ENCODE measurements around the gene CCDC88B. TPM values are rescaled to one million over a fixed set of nuclear protein-coding genes. Genes with fewer than 3 reads are reported as not detected.
A peak's percentile ranks its signal among the peaks of the same experiment; 100 is the strongest.

The CCDC88B gene
- total RNA-seq, 1 experiment from 2014 or later: 14.7 TPM

GRCh38 chr11:64303109-64304031 is 36.6 kb upstream of the CCDC88B start:
- ChIA-PET POLR2A (interaction anchor here (0.6 to 5.5 kb wide), 12 partner anchors 14 to 118 kb away, joined by 3 to 30 read pairs (median 4); partner anchors contain the start of genes PPP1R14B, PRDX5, STIP1 and TRMT112), RAD21 (ENCODE audit: low non-redundant PET in 1 of 2, low total read pairs in 2 of 2, uncharacterized antibody in 2 of 2, unreplicated experiment in 2 of 2) (interaction anchor here (0.7 to 2.5 kb wide), 6 partner anchors 29 to 99 kb away, joined by 3 to 7 read pairs (median 4); no protein-coding TSS in a partner anchor), CTCF (interaction anchor here (1.0 to 5.8 kb wide), 19 partner anchors 10 to 385 kb away, joined by 3 to 80 read pairs (median 5); partner anchors contain the start of genes BAD, FERMT3, FKBP2 and GPR137)
- H3K4me2 ChIP-seq (ENCODE audit: low read length): peak overlapping the region; percentile 84
- DNase-seq (ENCODE audit: low read depth, low spot score) (no peak), ATAC-seq (no peak)
- intact Hi-C loops (cut with micrococcal nuclease): loop anchor here (1.0 to 5.0 kb wide), 5 partner anchors 52 to 116 kb away; partner anchors contain the start of genes FKBP2, PLCB3 and STIP1
- H3K9me2 ChIP-seq (ENCODE audit: insufficient read depth): no peaks in the 10 kb centered on the region
- TF ChIP-seq JUND (IDR thresholded peaks at IDR 0.05): no peak
- no peak for TF ChIP-seq CBX3 (IDR thresholded peaks at IDR 0.05; ENCODE audit: low read depth)
- TF ChIP-seq ZFX (IDR thresholded peaks at IDR 0.05): no peak
- TF ChIP-seq MAX (IDR thresholded peaks at IDR 0.05): no peak
- no peak for TF ChIP-seq CTCF (IDR thresholded peaks at IDR 0.05 in 2 of 3, conservative IDR thresholded peaks at IDR 0.05 in 1 of 3; ENCODE audit: borderline replicate concordance in 1 of 3, insufficient read depth in 1 of 3, low read depth in 2 of 3, low read length in 2 of 3)
- TF ChIP-seq SRF (IDR thresholded peaks at IDR 0.05; ENCODE audit: low read depth): no peak
- no peak for TF ChIP-seq ZBTB33 (IDR thresholded peaks at IDR 0.05; ENCODE audit: extremely low read depth, insufficient replicate concordance, low read length)
- no peak for TF ChIP-seq FOSL1 (IDR thresholded peaks at IDR 0.05; ENCODE audit: low read depth)
- no peak for TF ChIP-seq SP1 (IDR thresholded peaks at IDR 0.05; ENCODE audit: low read depth)
- H3K27ac ChIP-seq (ENCODE audit: low read depth, low read length): peak overlapping the region; percentile 99
- no peaks in the 10 kb centered on the region for H3K27me3 ChIP-seq (ENCODE audit: insufficient read depth, low read length)
- no TSS peak for BruUV-seq (replicated peaks)
- no peaks in the 10 kb centered on the region for H3K9me3 ChIP-seq (ENCODE audit: control insufficient read depth in 1 of 2, insufficient read depth in 1 of 2, low read depth in 1 of 2, low read length in 2 of 2)
- H3K79me2 ChIP-seq (ENCODE audit: insufficient read depth, low read length): peaks cover 23% of the 10 kb centered on the region
- H2AFZ ChIP-seq (ENCODE audit: low read depth, low read length, poor library complexity, severe bottlenecking): no peak overlapping the region
- peaks cover 12 to 55% of the 10 kb centered on the region in 2 experiments; a peak in 3 of 4 replicates for H3K4me1 ChIP-seq (ENCODE audit: control insufficient read depth in 1 of 2, insufficient read depth in 2 of 2, low read length in 2 of 2)
- H3K36me3 ChIP-seq (ENCODE audit: control insufficient read depth in 1 of 2, insufficient read depth in 2 of 2, low read length in 2 of 2): peaks cover 0 to 8% of the 10 kb centered on the region in 2 experiments; a peak in 1 of 4 replicates
- peak overlapping the region; percentile 59 to 70; a peak in 3 of 4 replicates for H3K4me3 ChIP-seq (replicated peaks in 1 of 2; ENCODE audit: low read depth in 1 of 2, low read length in 2 of 2)
- no peaks in the 10 kb centered on the region for H4K20me1 ChIP-seq (ENCODE audit: insufficient read depth)
- H3K9ac ChIP-seq (ENCODE audit: low read length): peak overlapping the region; percentile 88

Measured in HCT116 (cell line).